Measurements from ENCODE around the gene CYBA. TPM values are rescaled to one million over a fixed set of nuclear protein-coding genes. Genes with fewer than 3 reads are reported as not detected.

Gene CYBA
- total and polyA plus RNA-seq, 10 of the 15 experiments (the other 5 are each of a cell fraction or from before 2014, with no cell fraction given) = 0.55 to 598 (median 258) TPM

- no peak for TF ChIP-seq CUX1 (IDR thresholded peaks at IDR 0.05; ENCODE audit: insufficient replicate concordance, low read depth, low read length)
- peak; percentile 75; the same call in 1 of the 2 replicates for TF ChIP-seq BACH1 (IDR thresholded peaks at IDR 0.05; ENCODE audit: borderline replicate concordance)
- TF ChIP-seq ELK1 (IDR thresholded peaks at IDR 0.05; ENCODE audit: low read depth, low read length) = no peak
- peak; percentile 95 for TF ChIP-seq CREB1 (IDR thresholded peaks at IDR 0.05; ENCODE audit: low read depth)
- 0 out of 3 replicates have a peak, but pooled peaks of 1 of the 2 experiments have one; percentile 20 for TF ChIP-seq EGR1 (IDR thresholded peaks at IDR 0.05; ENCODE audit: borderline replicate concordance in 1 of 2, low read depth in 2 of 2, low read length in 2 of 2)
- no peak for TF ChIP-seq ETV6 (conservative IDR thresholded peaks at IDR 0.05 in 1 of 2, IDR thresholded peaks at IDR 0.05 in 1 of 2; ENCODE audit: borderline replicate concordance in 1 of 2, low read depth in 1 of 2)
- TF ChIP-seq SMC3 (IDR thresholded peaks at IDR 0.05; ENCODE audit: borderline replicate concordance, low read length) = no peak
- no peak for TF ChIP-seq HDAC6 (IDR thresholded peaks at IDR 0.05; ENCODE audit: unreplicated experiment)
- TF ChIP-seq ZNF384 (IDR thresholded peaks at IDR 0.05; ENCODE audit: borderline replicate concordance, low read depth, low read length) = no peak
- peak; percentile 94 for TF ChIP-seq GATAD2B (conservative IDR thresholded peaks at IDR 0.05; ENCODE audit: low read depth)
- no peak for TF ChIP-seq NFIC (IDR thresholded peaks at IDR 0.05; ENCODE audit: low read depth, low read length)
- TF ChIP-seq KLF5 (IDR thresholded peaks at IDR 0.05; ENCODE audit: partially characterized antibody) = peak; percentile 66
- TF ChIP-seq CBX5 (IDR thresholded peaks at IDR 0.05; ENCODE audit: low read depth) = no peak
- TF ChIP-seq SIN3A (IDR thresholded peaks at IDR 0.05; ENCODE audit: low read depth, low read length) = peak; percentile 67
- no peak for TF ChIP-seq SUPT20H (IDR thresholded peaks at IDR 0.05; ENCODE audit: borderline replicate concordance, control insufficient read depth, low read depth, low read length)
- peak; percentile 43 for TF ChIP-seq RUNX3 (IDR thresholded peaks at IDR 0.05; ENCODE audit: low read length)
- no peak; the same call in 1 of the 2 replicates for TF ChIP-seq PML (IDR thresholded peaks at IDR 0.05; ENCODE audit: low read length)
- peak; percentile 95 for TF ChIP-seq POLR2A (IDR thresholded peaks at IDR 0.05; ENCODE audit: low read depth, low read length)
- TF ChIP-seq JUNB (IDR thresholded peaks at IDR 0.05) = no peak
- TF ChIP-seq USF1 (IDR thresholded peaks at IDR 0.05; ENCODE audit: borderline replicate concordance, extremely low read length, insufficient read depth, low read depth, low read length) = peak; percentile 49
- no peak for TF ChIP-seq EZH2 (IDR thresholded peaks at IDR 0.05; ENCODE audit: borderline replicate concordance, control insufficient read depth, low read depth, low read length)
- peak; percentile 39; the same call in 1 of the 2 replicates for TF ChIP-seq HCFC1 (IDR thresholded peaks at IDR 0.05; ENCODE audit: low read length)
- peak; percentile 85 to 96; a peak in 3 of 4 replicates for TF ChIP-seq BHLHE40 (IDR thresholded peaks at IDR 0.05; ENCODE audit: borderline replicate concordance in 1 of 2, low read depth in 2 of 2, low read length in 1 of 2)
These were observed 12.2 kb upstream of the CYBA start, which contains the start of gene MVD (continued) for GRCh38 chr16:88662843-88663606.

Measured in GM12878 (cell line).